GM15510 (cell line): Measurements from ENCODE around the gene SMAD3.

Source experiments
- POLR2A ChIP-seq: IDR thresholded peaks from 3 replicates; pipeline ENCODE4 v1.6.1; 2011; ENCODE audit warnings: borderline replicate concordance; ENCODE audit not compliant: insufficient read length; ENCODE audit errors: extremely low read depth

Gene SMAD3

DNA sequence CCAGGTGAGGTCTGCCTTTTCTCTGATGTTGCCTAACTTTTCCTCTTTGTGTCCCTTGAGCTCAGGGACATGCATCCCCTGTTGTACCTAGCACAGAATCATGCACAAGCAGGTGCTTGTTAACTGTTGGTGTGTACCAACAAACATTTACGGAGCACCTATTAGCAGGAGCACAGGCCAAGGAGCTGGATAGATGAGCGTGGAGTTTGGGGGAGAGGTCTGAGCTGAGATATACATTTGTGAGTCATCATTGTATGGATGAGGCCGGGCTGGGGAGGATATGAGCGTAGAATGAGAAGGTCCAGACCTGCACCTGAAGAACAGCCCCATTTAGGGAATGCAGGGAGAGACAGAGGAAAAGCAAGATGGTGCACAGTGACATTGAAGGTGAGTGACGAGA, 53.4 kb downstream of the SMAD3 start:
- TF ChIP-seq POLR2A = no peak

DNA sequence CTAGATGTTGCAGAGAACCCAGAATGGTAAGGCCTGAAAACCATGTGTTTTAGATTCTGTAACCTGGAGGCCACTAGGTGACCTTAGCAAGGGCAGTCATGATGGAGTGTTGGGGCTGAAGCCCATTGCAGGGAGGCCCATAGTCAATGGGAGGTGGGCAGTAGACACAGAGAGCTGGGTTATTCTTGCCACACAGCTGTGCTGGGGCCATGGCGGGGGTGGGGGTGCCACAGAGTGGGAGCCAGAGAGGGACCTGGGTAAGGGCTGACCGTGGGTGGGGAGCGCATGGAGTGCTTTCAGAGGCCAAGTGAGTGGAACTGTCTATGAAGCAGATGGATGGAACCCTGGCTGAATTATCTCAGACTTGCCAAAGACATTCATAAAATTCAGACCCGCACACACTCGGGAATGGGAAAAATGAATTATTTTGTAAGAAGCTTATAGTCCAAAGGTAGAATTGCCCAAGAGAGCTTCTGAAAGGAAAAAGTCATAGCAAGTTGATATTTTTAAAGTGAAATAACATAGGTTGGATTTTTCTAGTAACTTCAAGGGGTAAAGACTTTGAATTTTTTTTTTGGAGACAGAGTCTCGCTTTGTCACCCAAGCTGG, 53.9 kb downstream of the SMAD3 start:
- TF ChIP-seq POLR2A = no peak

DNA sequence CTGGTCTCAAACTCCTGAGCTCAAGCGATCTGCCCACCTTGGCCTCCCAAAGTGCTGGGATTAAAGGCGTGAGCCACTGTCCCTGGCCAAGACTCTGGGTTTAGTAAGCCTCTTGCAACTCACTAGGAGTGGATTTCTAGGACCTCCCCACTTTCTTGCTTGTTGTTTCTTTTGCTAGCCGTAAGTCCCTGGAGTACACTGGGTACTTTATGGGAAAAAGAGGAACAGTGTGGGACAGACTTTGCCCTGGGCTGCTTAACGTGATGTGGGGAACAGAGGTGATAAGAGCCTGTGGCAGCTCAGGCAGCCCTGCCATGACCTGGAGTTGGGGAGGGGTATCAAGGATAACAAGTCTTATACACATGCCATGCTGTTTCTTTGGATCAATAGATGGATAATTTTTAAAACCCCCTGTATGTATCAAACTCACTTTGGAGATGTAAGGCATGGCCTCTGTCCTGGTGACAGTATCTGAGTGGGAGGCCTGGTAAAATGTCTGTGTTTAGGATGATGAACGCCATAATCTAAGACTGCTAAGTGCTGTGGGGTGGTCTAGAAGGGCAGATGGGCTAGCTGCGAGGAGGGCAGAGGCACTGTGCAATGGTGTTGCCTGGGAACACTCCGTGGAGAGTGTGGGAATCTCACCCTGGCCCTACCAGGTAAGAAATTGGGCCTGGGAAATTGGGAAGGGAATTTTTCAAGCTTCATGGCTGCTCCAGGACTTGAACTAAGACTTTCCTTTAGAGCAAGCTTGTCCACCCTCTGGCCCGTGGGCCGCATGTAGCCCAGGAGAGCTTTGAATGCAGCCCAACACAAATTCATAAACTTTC, 54.8 kb downstream of the SMAD3 start:
- no peak for TF ChIP-seq POLR2A

DNA sequence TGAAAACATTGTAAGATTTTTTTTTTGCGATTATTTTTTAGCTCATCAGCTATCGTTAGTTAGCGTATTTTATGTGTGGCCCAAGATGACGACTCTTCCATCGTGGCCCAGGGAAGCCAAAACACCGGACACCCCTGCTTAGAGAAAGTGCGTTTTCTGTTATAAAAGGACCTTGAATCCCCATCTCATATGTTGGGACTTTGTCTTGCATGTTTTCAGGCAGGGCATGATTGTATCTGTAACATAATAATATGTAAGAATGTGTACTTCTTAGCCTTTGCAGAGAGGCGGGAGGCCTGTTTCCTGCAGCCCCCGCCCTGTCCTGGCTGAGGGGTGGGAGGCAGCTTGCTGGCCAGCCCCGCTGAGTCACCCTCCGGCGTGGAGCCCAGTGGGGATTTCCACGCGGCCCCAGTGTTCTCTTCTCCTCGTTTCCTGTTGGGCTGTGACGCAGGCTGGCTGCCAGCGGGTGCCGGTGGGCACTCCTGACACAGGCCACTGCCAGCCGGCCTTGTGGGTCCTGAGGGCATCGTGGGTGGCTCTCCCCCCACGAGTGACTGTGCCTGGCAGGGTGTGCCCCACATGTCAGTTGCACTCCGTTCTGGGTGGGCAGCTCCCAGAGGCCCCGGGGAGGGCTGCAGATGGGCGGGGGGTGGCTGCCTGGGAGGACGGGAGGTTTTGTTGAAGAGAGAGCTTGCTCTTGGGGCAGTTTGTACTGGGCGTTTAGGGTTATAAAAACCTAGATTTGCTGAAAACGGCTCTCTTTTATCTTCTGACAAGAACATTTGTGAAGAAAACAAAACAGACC, 55.6 kb downstream of the SMAD3 start:
- TF ChIP-seq POLR2A = peak; percentile 21

DNA sequence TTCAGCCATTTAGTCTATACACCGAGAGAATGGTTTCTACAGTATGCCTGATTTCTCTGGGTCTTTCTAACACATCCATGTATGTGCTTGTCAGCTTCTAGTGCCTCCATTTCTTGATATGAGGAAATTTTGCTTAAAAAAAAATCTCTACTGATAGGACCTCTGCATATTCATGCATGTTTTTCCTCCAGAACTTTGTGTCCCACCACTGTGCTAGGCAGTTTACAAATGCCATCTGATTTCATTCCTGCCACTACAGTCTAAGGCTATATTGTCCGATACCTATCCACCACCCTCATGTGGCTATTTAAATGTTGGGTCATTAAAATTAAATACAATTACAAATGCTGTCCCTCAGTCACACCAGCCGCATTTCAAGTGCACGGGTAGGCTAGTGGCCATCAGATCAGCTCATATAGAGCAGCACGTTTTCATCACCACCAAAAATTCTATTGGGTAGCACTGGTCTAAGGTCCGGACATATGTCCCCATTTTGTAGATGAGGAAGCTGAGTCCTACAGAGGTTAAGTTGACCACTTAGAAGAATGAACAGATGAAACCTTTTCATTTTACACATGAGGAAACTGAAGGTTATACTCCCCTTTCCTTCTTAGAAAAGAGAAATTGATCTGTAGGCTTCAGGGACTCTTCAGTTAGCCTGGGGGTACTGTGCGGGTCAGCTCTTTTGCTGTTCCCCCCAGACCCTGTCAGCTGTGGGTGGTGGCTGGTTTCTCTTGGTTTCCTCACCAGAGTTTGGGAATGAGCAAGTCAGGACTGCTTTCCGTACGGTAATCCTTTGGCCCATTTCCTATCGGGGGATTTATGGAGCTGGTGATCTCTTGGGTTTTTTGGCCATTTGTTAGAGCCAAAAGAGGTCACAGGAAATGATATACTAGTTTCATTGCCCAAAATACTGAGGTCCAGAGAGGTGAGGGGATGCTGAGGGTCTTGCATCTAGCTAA, 56.5 kb downstream of the SMAD3 start:
- TF ChIP-seq POLR2A = no peak

DNA sequence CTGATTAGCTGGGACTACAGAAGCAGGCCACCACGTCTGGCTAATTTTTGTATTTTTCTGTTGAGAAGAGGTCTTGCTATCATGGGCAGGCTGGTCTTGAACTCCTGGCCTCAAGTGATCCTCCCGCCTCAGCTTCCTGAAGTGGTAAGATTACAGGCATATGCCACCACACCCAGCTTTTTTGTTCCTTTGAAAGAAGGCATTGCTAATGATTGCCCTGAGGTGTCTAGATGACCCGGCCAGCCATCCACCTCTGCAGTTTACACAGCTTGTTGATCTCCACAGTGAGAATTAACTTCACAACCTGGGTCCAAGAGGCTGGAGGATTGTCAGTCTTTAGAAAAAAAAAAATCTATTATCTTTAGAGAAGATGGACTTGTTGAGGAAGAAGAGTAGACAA, 58.7 kb downstream of the SMAD3 start:
- TF ChIP-seq POLR2A = no peak

DNA sequence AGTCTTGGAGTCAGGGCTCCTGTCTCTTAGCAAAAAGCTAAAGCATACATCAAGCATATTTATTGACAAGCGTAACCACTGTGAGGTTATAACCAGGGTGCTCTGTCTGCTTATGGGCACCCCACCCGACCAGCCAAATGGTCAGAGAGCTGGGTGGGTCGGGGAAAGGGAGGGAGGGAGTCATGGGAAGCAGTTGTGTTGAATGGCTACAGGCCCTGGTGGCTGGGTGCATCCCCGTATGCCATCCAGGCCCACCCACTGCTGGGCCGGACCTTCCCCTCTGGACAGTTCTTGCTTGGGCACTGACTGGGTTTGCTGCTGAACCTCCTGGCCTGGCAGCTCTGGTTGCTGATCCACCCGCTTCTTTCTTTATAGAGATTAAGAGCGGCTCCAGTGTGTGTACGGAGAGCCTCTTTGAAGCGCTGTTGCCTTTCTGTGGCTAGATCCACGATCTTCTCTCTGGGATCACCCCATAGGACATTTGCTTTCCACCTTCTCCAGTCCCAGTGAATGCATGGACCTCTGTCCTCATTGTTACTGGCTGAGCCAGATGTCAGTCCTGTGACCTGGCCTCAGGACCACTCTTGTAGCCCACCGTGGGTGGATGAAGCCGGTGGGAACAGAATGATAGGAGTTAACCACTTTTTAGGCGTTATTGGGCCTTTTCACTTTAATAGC, 59.6 kb downstream of the SMAD3 start:
- no peak for TF ChIP-seq POLR2A

DNA sequence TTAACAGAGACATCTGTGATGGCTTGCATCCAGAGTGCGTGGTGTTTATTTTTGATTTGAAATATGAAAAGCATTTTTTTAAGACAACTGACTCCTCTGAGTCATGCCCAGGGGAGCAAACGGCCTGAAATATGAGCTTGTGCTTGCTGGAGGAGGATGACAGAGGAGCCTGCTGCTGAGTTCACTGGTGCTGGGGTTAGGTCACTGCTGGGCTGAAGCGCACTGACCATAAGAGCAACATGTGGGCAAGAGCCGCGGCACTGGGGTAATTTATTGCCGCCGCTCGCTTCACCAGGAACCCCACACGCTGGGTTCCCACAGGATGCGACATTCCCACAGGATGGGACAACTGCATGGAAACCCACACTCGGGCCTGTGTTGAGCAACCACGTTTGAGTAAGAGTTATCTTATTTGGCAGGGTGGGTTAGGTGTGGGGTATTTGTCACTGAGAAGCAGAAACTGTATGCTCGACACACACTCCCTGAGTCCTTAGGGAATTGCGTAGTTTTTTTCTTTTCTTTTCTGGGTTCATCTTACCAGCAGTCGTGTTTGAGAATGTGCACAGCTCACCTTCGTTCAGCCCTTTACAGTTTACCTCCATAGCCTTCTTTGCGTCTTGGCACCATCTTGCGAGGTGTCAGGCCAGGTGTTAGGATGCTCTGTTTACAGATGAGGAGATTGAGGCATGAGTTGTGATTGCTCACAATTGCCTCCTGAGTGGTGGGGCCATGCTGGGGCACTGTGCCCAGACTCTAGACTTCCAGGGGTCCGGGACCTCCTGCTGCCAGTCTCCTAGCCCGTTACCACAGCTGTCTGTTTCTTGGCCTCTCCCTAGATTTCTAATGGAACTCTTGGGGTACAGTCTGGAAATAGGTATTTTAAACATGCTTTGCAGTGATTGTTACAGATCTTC, 60.4 kb downstream of the SMAD3 start:
- no peak for TF ChIP-seq POLR2A

DNA sequence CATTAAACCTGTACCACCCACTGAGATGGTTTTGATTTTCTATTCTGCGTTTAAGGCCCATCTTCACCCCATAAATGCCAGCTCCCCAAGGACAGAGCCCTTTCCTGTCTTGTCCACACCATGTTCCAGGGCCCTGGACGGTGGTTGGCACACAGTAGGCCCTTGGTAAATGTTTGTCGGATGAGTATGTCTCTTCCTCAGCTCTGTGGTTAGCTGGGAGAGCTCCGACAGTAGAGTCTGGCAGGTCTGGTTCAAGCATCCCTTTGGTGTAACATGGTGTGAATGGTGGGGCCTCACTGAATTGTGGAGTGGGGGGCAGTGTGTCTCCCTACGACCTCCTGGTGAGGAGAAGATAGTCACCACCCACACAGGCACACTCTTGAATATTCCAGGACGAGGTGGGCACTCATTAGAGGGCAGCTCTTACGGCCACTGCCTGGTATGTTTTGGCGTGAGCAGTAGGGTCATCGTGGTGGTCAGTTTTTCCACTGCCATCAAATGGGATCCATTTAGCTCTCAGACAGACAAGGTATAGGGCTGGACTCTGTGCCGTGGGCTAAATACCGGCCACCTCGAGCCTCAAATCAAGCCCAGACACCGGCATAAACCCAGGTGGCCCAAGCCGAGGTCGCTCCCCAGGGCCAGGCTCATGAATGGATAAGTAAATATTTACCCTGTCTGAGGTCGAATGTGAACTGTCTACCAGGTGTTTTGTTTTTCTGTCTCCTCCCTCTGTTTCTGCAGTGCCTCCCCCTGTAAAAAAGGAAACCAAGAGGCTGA, 61.3 kb downstream of the SMAD3 start:
- no peak for TF ChIP-seq POLR2A

DNA sequence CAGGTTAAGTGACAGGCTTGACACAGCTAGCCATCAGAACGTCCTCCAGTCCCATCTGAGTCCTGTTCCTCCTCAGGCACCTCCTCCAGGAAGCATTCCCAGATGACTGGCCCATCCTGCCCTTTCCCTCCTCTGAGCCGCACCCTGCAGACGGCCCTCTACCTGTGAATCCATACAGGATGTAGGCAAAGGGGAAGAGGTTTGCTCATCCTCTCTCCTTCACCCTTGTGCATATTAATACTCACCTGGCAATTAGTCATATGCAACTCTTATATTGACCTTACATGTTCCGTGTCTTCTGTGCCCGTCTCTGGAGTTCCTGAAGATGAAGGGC, 61.9 kb downstream of the SMAD3 start:
- no peak for TF ChIP-seq POLR2A

DNA sequence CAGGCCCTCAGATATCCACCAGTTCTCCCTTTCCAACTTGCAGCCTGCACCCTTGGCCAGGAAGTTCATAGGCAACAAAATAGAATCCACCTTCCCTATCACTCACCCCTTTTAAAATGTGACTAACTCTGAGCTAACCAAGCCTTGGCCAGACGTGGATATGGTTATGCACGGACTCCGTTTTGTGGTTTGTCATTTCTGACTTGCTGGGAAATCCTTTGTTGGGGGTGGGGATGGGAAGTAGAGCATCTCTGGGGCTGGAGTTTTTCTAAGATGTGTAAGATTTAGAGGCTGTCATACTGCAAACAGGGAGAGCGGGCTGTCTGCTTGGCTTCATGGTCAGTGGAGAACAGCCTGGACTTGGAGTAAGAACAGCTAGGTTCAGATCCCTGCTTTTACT, 62.6 kb downstream of the SMAD3 start:
- no peak for TF ChIP-seq POLR2A

DNA sequence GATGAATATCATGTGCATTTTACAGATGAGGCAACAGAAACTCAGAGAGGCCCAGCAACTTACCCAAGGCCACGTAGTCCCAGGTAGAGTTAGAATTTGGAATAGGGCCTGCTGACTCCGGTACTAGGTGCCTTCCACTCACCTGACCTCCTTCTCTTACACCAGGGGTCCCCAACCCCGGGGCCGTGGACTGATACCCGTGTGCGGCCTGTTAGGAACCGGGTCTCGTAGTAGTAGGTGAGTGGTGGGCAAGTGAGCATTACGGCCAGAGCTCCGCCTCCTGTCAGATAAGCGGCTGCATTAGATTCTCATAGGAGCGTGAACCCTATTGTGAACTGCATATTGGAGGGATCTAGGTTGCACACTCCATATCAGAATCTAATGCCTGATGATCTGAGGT, 64.8 kb downstream of the SMAD3 start:
- TF ChIP-seq POLR2A = no peak
